ENCODE data around the gene SNRNP25.
"Not testable (repeated sequence)": the region's sequence is repeated elsewhere in the genome, so short reads cannot be mapped to it uniquely, and the experiment has no call there.

The SNRNP25 gene

GRCh38 chr16:42069-42457, 11.6 kb upstream of the SNRNP25 start:
- no peak for DNase-seq (ENCODE audit: low read depth)

DNA sequence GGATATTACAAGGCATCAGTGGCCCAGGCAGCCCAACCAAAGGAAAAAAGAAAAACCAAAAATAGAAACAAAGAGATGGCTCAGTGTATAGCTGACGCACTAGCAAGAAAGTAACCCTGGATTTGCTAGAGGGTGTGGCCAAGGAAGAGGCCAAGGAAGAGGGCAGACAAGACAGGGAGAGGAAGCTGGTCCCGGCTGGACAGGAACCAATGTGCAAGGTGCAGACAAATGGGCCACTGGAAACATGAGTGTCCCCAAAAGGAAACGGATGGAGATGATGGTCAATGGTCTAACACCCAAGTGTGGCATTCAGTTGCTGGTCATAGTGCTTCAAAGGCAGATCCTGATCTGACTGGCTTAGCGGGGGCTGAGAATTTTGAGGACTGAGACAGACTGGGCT, 10.9 kb upstream of the SNRNP25 start:
- no peak for DNase-seq (ENCODE audit: low read depth)

- DNase-seq (ENCODE audit: low read depth), result no peak
These were observed 10.3 kb upstream of the SNRNP25 start for GRCh38 chr16:43294-43693.

DNA sequence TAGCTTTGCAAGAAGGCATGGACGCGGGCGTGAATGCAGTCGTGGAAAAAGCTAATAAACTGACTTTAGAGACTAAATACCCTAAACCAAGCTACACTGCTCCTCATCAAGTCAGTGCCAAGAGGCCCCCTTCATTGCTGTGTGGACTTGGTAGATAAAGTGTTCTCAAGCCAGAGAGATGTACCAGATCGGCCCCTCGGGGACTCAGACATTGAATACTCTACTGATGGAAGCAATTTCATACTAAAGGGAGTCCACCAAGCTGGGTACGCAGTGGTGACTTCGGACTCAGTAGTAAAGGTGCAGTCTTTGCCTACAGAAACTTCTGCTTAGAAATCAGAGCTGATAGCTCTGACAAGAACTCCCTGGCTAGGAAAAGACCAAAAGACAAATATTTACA, 9.0 kb upstream of the SNRNP25 start:
- DNase-seq (ENCODE audit: low read depth), result no peak

GRCh38 chr16:45454-45853, 8.2 kb upstream of the SNRNP25 start:
- no peak for DNase-seq (ENCODE audit: low read depth)

GRCh38 chr16:46510-46909, 7.1 kb upstream of the SNRNP25 start:
- DNase-seq (ENCODE audit: low read depth), result not testable (repeated sequence)

GRCh38 chr16:47234-47633, 6.4 kb upstream of the SNRNP25 start:
- DNase-seq (ENCODE audit: low read depth), result no peak

- no peak for DNase-seq (ENCODE audit: low read depth)
These were observed 2.6 kb upstream of the SNRNP25 start for GRCh38 chr16:50769-51591.

GRCh38 chr16:54237-54581, 581 bp downstream of the SNRNP25 start:
- DNase-seq (ENCODE audit: low read depth), result no peak

- DNase-seq (ENCODE audit: low read depth), result no peak
These were observed 2.0 kb downstream of the SNRNP25 start for GRCh38 chr16:55571-56136.

DNA sequence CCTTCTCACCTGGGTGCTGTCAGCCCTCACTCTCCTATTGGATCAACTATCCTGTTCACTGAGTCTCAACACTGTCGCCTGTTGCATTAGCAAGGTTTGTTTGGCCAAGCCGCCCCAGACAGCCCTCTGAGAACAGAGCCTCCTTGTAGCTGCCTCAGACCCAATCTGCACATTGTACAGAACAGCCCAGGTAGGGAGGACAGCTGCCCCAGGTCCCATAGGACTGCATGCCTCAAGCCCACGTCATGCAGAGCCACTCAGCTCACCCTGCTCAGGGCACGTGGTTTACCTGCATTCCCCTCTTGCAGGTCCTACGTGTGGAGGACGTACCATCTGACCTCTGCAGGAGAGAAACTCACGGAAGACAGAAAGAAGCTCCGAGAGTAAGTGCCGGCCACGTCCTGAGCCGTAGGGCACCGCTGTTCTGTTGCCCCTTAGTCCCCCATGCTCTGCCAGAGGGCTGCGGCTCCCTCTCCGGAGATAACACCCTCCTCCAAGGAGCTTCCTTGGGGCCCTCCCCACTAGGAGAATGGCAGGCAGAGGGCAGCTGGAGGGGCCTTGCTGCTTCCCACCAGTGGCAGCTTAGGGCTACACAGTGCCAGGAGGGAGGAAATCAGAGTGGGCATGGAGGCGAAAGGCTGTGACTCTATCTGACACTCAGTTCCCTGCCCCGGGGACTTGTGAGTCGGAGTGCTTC, 2.8 kb downstream of the SNRNP25 start:
- DNase-seq (ENCODE audit: low read depth), result no peak

DNA sequence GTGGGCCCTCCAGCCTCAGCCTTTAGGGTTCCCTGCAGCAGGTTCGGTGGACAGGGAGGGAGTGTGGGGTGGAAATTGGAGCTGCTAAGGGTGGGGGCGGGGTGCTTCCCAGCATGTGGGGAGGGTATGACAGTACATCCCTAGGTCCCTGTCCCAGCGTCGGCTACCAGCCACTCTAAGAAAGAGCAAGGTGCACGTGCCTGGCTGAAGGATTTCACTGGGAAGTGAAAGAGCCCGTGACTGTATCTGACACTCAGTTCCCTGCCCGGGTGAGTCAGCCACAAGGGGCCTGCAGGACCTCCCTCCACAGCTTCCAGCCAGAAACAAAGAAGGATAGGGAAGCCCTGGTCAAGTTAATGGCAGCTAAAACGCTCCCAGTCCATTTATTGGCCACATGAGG, 4.1 kb downstream of the SNRNP25 start:
- DNase-seq (ENCODE audit: low read depth), result peak; percentile 25

- no peak for DNase-seq (ENCODE audit: low read depth)
These were observed 5.1 kb downstream of the SNRNP25 start for GRCh38 chr16:58491-59439.

GRCh38 chr16:59440-60059, 5.9 kb downstream of the SNRNP25 start:
- no peak for DNase-seq (ENCODE audit: low read depth)

DNA sequence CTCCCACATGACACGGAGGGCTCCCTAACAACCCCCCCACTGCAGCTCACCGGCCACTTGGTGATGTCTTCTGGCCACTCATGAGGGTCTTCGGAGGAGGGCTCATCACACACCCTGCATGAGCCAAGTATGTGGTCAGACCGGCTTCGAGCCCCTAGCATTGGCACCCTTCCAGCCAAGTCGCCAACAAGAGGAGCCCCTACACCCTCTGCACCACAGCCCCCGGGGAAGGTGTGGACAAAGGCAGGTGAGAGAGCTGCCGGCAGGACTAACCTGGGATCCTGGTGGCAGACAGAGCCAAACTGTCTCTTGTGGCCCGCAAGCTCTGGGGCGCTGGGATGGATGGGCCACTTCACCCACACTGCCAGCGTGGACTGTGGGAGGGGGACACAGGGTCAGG, 6.5 kb downstream of the SNRNP25 start:
- no peak for DNase-seq (ENCODE audit: low read depth)

DNA sequence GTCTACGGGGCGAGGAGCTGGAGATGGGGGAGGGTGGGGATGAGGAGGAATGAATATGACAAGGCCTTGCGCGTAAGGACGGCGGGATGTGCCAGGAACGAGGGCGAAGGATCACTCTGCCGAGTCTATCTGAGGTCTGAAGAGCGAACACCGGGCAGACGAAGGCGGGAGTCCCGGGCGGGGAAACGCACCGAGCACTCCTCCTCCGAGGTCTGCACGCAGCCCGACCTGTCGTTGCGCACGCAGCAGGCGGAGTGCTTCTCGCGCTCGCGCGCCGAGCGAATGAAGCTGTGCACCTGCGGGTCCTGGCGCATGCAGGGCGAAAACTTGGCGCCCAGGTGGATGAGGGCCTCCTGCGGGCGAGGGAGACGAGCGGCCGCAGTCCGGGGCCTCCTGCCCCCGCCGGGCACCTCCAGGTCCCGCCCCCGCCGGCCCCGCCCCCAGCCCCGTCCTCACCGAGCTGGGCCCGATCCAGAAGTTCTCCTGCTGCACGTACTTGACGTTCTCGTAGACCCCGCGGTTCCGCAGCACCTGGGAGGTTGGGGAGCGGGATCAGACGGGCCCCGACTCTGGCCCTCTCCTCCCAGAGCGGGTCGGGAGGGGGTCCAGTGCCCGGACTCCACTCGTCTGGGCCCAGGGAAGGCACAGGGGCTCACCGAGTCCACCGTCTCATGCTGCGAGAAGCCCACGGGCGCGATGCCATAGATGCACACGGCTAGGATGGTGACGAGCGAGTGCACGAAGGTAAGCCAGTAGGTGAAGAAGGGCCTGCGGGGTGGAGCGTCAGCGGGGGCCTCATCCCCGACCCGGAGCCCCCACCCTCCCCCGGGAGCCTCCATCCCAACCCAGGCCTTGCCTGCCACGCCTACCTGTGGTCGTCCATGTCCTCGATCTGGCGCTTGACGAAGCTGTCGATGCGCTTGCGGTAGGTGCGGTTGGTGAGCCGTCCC, 7.6 kb downstream of the SNRNP25 start:
- DNase-seq (ENCODE audit: low read depth), result no peak

DNA sequence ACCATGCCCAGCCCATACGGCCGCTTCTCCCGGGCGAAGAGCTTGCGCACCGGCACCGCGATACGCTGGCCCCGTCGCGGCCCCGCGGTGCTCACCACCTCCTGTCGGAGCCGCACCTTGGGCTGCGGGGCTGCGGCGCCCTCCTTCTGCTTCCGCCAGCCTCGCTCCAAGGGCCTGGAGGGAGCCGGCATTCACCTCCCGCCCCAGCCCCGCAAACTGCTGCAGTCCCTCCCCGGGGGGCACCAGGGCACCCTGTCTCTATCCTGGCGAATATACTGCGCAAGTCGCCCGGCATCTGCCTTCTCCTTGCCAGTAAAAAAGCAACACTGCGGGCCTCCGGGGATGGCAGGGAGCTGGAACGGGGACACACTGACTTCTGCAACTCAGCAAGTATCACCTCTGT, 8.3 kb downstream of the SNRNP25 start:
- DNase-seq (ENCODE audit: low read depth), result no peak

- no peak for DNase-seq (ENCODE audit: low read depth)
These were observed 8.8 kb downstream of the SNRNP25 start for GRCh38 chr16:62283-62967.

DNA sequence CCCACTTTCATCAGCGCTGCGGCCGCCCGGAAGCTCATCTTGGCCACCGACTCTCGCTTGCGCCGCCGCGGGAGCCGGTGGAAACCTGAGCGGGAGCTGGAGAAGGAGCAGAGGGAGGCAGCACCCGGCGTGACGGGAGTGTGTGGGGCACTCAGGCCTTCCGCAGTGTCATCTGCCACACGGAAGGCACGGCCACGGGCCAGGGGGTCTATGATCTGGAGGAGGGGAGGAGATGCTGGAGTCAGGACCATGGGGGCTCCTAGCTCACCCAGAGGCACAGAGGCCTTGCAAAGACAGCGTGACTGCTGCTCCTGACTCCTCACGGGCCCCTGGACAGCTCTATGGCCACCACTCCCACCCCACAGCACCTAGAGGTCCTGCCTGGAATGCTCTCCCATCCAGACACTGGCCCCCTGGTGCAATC, 9.4 kb downstream of the SNRNP25 start:
- no peak for DNase-seq (ENCODE audit: low read depth)

- no peak for DNase-seq (ENCODE audit: low read depth)
These were observed 9.8 kb downstream of the SNRNP25 start for GRCh38 chr16:63466-63865.

All from EH (cell line).